IMR-90 (cell line): ENCODE results near the gene LTC4S. TPM values are rescaled to one million over a fixed set of nuclear protein-coding genes. Genes with fewer than 3 reads are reported as not detected.

Experiments
- ATAC-seq: fragments of 200-7000 bp; cut with Tn5 transposase; 2 replicates; pipeline ENCODE4 v1.9.1; 2020; ENCODE audit warnings: low read depth, mild to moderate bottlenecking, moderate library complexity
- BruUV-seq: library from RNA; stranded (reverse); fragments of 400-500 nt; replicated peaks from 2 replicates; lab custom pipeline; 2021; lab: Mats Ljungman, UMichigan
- CTCF ChIA-PET: fragments of 300-600 bp; formaldehyde crosslinking; extraction: SDS; loops from one replicate; lab custom pipeline; 2021; ENCODE audit warnings: antibody characterized with exemption; lab: Yijun Ruan, JAX
- POLR2A ChIA-PET: fragments of 300-600 bp; sonication (Branson Sonifier 250); formaldehyde crosslinking; loops from one replicate; lab custom pipeline; 2022; ENCODE audit warnings: antibody characterized with exemption; ENCODE audit not compliant: unreplicated experiment; lab: Charles Lee
- DNase-seq: peaks from one replicate; pipeline ENCODE4 v3.0.0; 2013
- H2AFZ ChIP-seq: replicated peaks from 2 replicates; pipeline ENCODE3; 2013; ENCODE audit warnings: low read length, mild to moderate bottlenecking; ENCODE audit not compliant: poor library complexity
- H2AK5ac ChIP-seq: 2 replicates; pipeline ENCODE4 v1.6.1; 2013; ENCODE audit warnings: low read depth, low read length, inconsistent platforms
- H2AK9ac ChIP-seq: replicated peaks from 2 replicates; pipeline ENCODE3; 2013; ENCODE audit warnings: mild to moderate bottlenecking, low read depth, low read length, moderate library complexity; ENCODE audit not compliant: poor library complexity
- H2BK120ac ChIP-seq: 2 replicates; pipeline ENCODE4 v1.6.1; 2013; ENCODE audit warnings: low read depth, low read length, inconsistent platforms
- H2BK15ac ChIP-seq: 3 replicates; pipeline ENCODE4 v1.6.1; 2013; ENCODE audit warnings: low read depth, low read length, inconsistent platforms
- H2BK20ac ChIP-seq: 2 replicates; pipeline ENCODE4 v1.6.1; 2013; ENCODE audit warnings: low read depth, mild to moderate bottlenecking, inconsistent platforms, low read length, moderate library complexity
- H2BK5ac ChIP-seq: 2 replicates; pipeline ENCODE4 v1.6.1; 2013; ENCODE audit warnings: mild to moderate bottlenecking, low read depth, low read length, inconsistent platforms; ENCODE audit not compliant: poor library complexity, severe bottlenecking
- H3K14ac ChIP-seq: replicated peaks from 2 replicates; pipeline ENCODE4 v1.6.1; 2013; ENCODE audit warnings: low read depth, low read length, inconsistent platforms
- H3K18ac ChIP-seq: 2 replicates; pipeline ENCODE4 v1.6.1; 2013; ENCODE audit warnings: low read depth, low read length, control low read depth
- H3K23ac ChIP-seq: 2 replicates; pipeline ENCODE4 v1.6.1; 2013; ENCODE audit warnings: low read depth, low read length, inconsistent platforms
- H3K27ac ChIP-seq: 2 replicates; pipeline ENCODE4 v1.5.1; 2013; ENCODE audit warnings: mild to moderate bottlenecking, control low read depth, low read length; ENCODE audit not compliant: insufficient read depth
- H3K27me3 ChIP-seq: 2 replicates; pipeline ENCODE4 v1.6.1; 2013; ENCODE audit warnings: low read length; ENCODE audit not compliant: control insufficient read depth, insufficient read depth
- H3K36me3 ChIP-seq: 2 replicates; pipeline ENCODE4 v1.6.1; 2013; ENCODE audit warnings: low read length, mixed read lengths; ENCODE audit not compliant: control insufficient read depth, insufficient read depth
- H3K4ac ChIP-seq: 2 replicates; pipeline ENCODE4 v1.6.1; 2013; ENCODE audit warnings: low read depth, low read length, inconsistent platforms
- H3K4me1 ChIP-seq: 2 replicates; pipeline ENCODE4 v1.6.1; 2013; ENCODE audit warnings: low read length, mixed read lengths; ENCODE audit not compliant: control insufficient read depth, insufficient read depth
- H3K4me2 ChIP-seq: 2 replicates; pipeline ENCODE4 v1.6.1; 2013; ENCODE audit warnings: low read depth, mild to moderate bottlenecking, control low read depth, low read length, moderate library complexity
- H3K4me3 ChIP-seq: 2 replicates; pipeline ENCODE4 v1.5.1; 2013; ENCODE audit warnings: low read depth, mild to moderate bottlenecking, control low read depth, low read length, moderate library complexity; ENCODE audit not compliant: insufficient read depth
- H3K56ac ChIP-seq: 2 replicates; pipeline ENCODE4 v1.6.1; 2013; ENCODE audit warnings: low read length, inconsistent platforms; ENCODE audit not compliant: insufficient read depth; ENCODE audit errors: extremely low read depth
- H3K79me1 ChIP-seq, 2 experiments: 2 replicates each; pipeline ENCODE4 v1.6.1; 2013; ENCODE audit warnings: low read length in 2 of 2, inconsistent platforms in 1 of 2, low read depth in 1 of 2
- H3K9ac ChIP-seq: 2 replicates; pipeline ENCODE4 v1.6.1; 2013; ENCODE audit warnings: low read depth, low read length, control low read depth
- H3K9me1 ChIP-seq: 2 replicates; pipeline ENCODE4 v1.6.1; 2013; ENCODE audit warnings: low read length, inconsistent platforms; ENCODE audit not compliant: insufficient read depth
- H3K9me3 ChIP-seq: 2 replicates; pipeline ENCODE4 v1.6.1; 2013; ENCODE audit warnings: low read length; ENCODE audit not compliant: control insufficient read depth, insufficient read depth
- H4K20me1 ChIP-seq: 2 replicates; pipeline ENCODE4 v1.6.1; 2013; ENCODE audit warnings: low read length, inconsistent platforms; ENCODE audit not compliant: insufficient read depth
- H4K5ac ChIP-seq: 2 replicates; pipeline ENCODE4 v1.6.1; 2013; ENCODE audit warnings: mild to moderate bottlenecking, low read depth, low read length, control low read depth
- H4K8ac ChIP-seq, 2 experiments: 2 replicates each; pipeline ENCODE4 v1.6.1; 2013; ENCODE audit warnings: low read depth in 2 of 2, low read length in 2 of 2, control low read depth in 1 of 2, inconsistent platforms in 1 of 2
- H4K91ac ChIP-seq: 2 replicates; pipeline ENCODE4 v1.6.1; 2013; ENCODE audit warnings: low read depth, low read length, inconsistent platforms; ENCODE audit not compliant: insufficient read depth
- POLR2A ChIP-seq: IDR thresholded peaks from 2 replicates; pipeline ENCODE4 v1.6.1; 2012; ENCODE audit warnings: mild to moderate bottlenecking, low read depth, low read length
- RFX5 ChIP-seq: IDR thresholded peaks from 2 replicates; pipeline ENCODE4 v1.8.0; 2012; ENCODE audit warnings: low read depth, mild to moderate bottlenecking, low read length, moderate library complexity
- WGBS, 2 experiments: methylation state at CpG; one replicate each; pipeline versions ENCODE4 v1.1.5 to v1.1.7; 2013; ENCODE audit warnings: missing lambda C conversion rate in 2 of 2; ENCODE audit not compliant: insufficient read length in 1 of 2; ENCODE audit errors: extremely low coverage in 2 of 2; 5-methylcytosine and 5-hydroxymethylcytosine counted together
- dilution Hi-C: fragments of 300-500 bp; cut with HindIII; formaldehyde crosslinking; loops from one replicate; pipeline ENCODE4 v1.14.3; 2018; ENCODE audit warnings: low sequenced_read_pairs; ENCODE audit not compliant: unreplicated experiment
- in situ Hi-C: fragments of 300-500 bp; cut with MboI; formaldehyde crosslinking; loops from 3 replicates; pipeline ENCODE4 v1.14.3; 2019; ENCODE audit warnings: low sequenced_read_pairs, inconsistent platforms, mixed read lengths
- intact Hi-C: fragments of 100-400 bp; cut with micrococcal nuclease; formaldehyde crosslinking; loops from 2 replicates; pipeline ENCODE4 v1.10.0; 2022
- polyA plus RNA-seq, 3 experiments: library from polyadenylated mRNA; depleted of rRNA; stranded (reverse); fragments of >200 nt; gene quantifications; 2 replicates each; pipeline ENCODE4 v1.2.3, GENCODE V29; 2012; ENCODE audit warnings: low replicate concordance in 1 of 3
- total RNA-seq: library from RNA; depleted of rRNA; stranded (reverse); fragments of >200 nt; gene quantifications from 2 replicates; pipeline ENCODE4 v1.2.3, GENCODE V29; 2012
- TF ChIP-seq, protein P1 (sequence below): conservative IDR thresholded peaks from 2 replicates; pipeline ENCODE4 v1.5.1; 2012; ENCODE audit warnings: mild to moderate bottlenecking, low read depth, low read length, improper control_type of control experiment

Gene LTC4S
- total and polyA plus RNA-seq, 2 of the 4 experiments (the other 2 are of a cell fraction) = 0.72 TPM; not detected in 1

DNA sequence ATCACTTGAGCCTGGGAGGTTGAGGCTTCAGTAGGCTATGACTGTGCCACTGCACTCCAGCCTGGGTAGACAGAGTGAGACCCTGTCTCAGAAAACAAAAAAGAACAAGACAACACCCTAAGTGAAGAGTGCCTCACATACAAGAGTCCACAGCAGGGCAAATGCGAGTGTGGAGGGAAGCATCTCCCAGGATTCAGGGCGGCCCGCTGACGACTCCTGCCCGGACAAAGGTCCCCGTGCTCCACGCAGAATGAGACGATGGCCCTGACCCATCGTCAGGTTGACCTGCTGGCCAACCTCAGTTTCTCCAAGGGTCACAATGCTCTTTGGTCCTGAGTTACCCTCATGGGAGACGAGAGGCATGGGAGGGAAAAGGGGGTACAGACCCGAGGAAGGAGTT is 46.5 kb downstream of the LTC4S start:
- Histone ChIP-seq H3K18ac (no peak overlapping the region), H3K9ac (no peak overlapping the region), H2BK20ac (no peak overlapping the region), H3K9me1 (no peaks in the 10 kb centered on the region; the same call in 1 of the 2 replicates), H3K23ac (no peak overlapping the region), H3K14ac (no peak overlapping the region), H4K20me1 (peaks cover 38% of the 10 kb centered on the region), H4K5ac (no peak overlapping the region), H4K8ac (no peak overlapping the region), H3K27me3 (no peaks in the 10 kb centered on the region), H2AFZ (no peak overlapping the region), H3K4ac (no peak overlapping the region), H2AK9ac (no peak overlapping the region), H2BK120ac (no peak overlapping the region), H3K36me3 (peaks cover 47% of the 10 kb centered on the region), H3K4me1 (no peaks in the 10 kb centered on the region), H3K4me2 (no peak overlapping the region), H2AK5ac (no peak overlapping the region), H2BK5ac (no peak overlapping the region), H3K9me3 (peaks cover 4% of the 10 kb centered on the region), H2BK15ac (no peak overlapping the region), H3K56ac (no peak overlapping the region), H4K91ac (no peak overlapping the region), H3K27ac (no peak overlapping the region), H3K4me3 (no peak overlapping the region), H3K79me1 (peaks cover 0 to 9% of the 10 kb centered on the region in 2 experiments; a peak in 2 of 4 replicates)
- in situ Hi-C loops = no loop called here
- ChIA-PET CTCF (no interaction called here), POLR2A (no interaction called here)
- DNase-seq (no peak), ATAC-seq (no peak)
- WGBS, 2 experiments = no CpG with 5 or more reads among the region's 11 CpGs
- TF ChIP-seq POLR2A (no peak; the same call in 1 of the 2 replicates), RFX5 (no peak)
- TF ChIP-seq, protein P1, sequence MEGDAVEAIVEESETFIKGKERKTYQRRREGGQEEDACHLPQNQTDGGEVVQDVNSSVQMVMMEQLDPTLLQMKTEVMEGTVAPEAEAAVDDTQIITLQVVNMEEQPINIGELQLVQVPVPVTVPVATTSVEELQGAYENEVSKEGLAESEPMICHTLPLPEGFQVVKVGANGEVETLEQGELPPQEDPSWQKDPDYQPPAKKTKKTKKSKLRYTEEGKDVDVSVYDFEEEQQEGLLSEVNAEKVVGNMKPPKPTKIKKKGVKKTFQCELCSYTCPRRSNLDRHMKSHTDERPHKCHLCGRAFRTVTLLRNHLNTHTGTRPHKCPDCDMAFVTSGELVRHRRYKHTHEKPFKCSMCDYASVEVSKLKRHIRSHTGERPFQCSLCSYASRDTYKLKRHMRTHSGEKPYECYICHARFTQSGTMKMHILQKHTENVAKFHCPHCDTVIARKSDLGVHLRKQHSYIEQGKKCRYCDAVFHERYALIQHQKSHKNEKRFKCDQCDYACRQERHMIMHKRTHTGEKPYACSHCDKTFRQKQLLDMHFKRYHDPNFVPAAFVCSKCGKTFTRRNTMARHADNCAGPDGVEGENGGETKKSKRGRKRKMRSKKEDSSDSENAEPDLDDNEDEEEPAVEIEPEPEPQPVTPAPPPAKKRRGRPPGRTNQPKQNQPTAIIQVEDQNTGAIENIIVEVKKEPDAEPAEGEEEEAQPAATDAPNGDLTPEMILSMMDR = no peak
- intact Hi-C loops = no loop called here
- dilution Hi-C loops = no loop called here
- BruUV-seq = no TSS peak
